Gastrocnemius medialis (tissue), 4 donors: ENCODE data around the gene IFNK. TPM values are rescaled to one million over a fixed set of nuclear protein-coding genes. Genes with fewer than 3 reads are reported as not detected.
"Not testable (repeated sequence)": the region's sequence is repeated elsewhere in the genome, so short reads cannot be mapped to it uniquely, and the experiment has no call there.

Source experiments
- ATAC-seq, 2 donors: fragments of 150-250 bp; one replicate each; pipeline ENCODE4 v1.9.1; 2016
- DNase-seq, 2 donors: peaks; one replicate each; pipeline ENCODE4 v3.0.0-alpha.2; 2019
- H3K27ac ChIP-seq, 4 donors: fragments of 200-600 bp; sonication (generic); 1 replicate in 1 of 4; 2 replicates in 3 of 4; pipeline ENCODE4 v1.5.1; 2016 to 2018; ENCODE audit warnings: mild to moderate bottlenecking in 2 of 4, moderate library complexity in 1 of 4
- H3K27me3 ChIP-seq, 3 donors: fragments of 200-600 bp; sonication (generic) in 2 of 3; 1 replicate in 1 of 3; 2 replicates in 2 of 3; pipeline versions ENCODE4 v1.5.1 to v1.6.0; 2016 to 2019; ENCODE audit warnings: mild to moderate bottlenecking in 1 of 3, moderate library complexity in 1 of 3
- H3K36me3 ChIP-seq, 2 donors: fragments of 200-600 bp; sonication (generic) in 1 of 2; one replicate each; pipeline ENCODE4 v1.5.1; 2017 to 2018
- H3K4me1 ChIP-seq, 2 donors: fragments of 200-600 bp; sonication (generic) in 1 of 2; one replicate each; pipeline ENCODE4 v1.5.1; 2016 to 2017; ENCODE audit warnings: mild to moderate bottlenecking in 2 of 2
- H3K4me3 ChIP-seq, 4 donors: fragments of 200-600 bp; sonication (generic) in 3 of 4; 1 replicate in 1 of 4; 2 replicates in 3 of 4; pipeline ENCODE4 v1.5.1; 2016 to 2019; ENCODE audit warnings: mild to moderate bottlenecking in 2 of 4
- H3K9me3 ChIP-seq, 3 donors: fragments of 200-600 bp; sonication (generic) in 2 of 3; 1 replicate in 1 of 3; 2 replicates in 2 of 3; pipeline ENCODE4 v1.5.1; 2016 to 2019
- POLR2A ChIP-seq, 2 donors: fragments of 450-650 bp; IDR thresholded peaks; one replicate each; pipeline ENCODE4 v1.6.1; 2017; ENCODE audit warnings: antibody characterized with exemption in 2 of 2, mild to moderate bottlenecking in 2 of 2, moderate library complexity in 2 of 2
- in situ Hi-C, 4 donors: fragments of 200-750 bp; cut with MboI; loops; one replicate each; pipeline versions ENCODE4 v1.15.0 to v1.8.0; 2017; ENCODE audit warnings: low sequenced_read_pairs in 4 of 4
- intact Hi-C: fragments of 100-400 bp; cut with DNase I; formaldehyde crosslinking; loops from one replicate; pipeline ENCODE4 v1.15.1; 2023; ENCODE audit warnings: low total_unique reads
- total RNA-seq, 4 donors: library from RNA; depleted of rRNA; stranded (reverse); fragments of >200 nt; gene quantifications; one replicate each; pipeline versions ENCODE4 v1.1.0 to v1.2.3, GENCODE V29; 2016
- TF ChIP-seq, protein P1 (sequence below), 5 experiments: fragments of 450-650 bp in 3 of 5; fragments of 200-600 bp in 2 of 5; sonication (generic) in 2 of 5; IDR thresholded peaks in 4 of 5; conservative IDR thresholded peaks in 1 of 5; 1 replicate in 4 of 5; 2 replicates in 1 of 5; pipeline ENCODE4 v1.5.1; 2016 to 2019; ENCODE audit warnings: antibody characterized with exemption in 5 of 5, mild to moderate bottlenecking in 3 of 5, moderate library complexity in 3 of 5

IFNK gene
- total RNA-seq, 4 donors from 2014 or later = not detected

DNA sequence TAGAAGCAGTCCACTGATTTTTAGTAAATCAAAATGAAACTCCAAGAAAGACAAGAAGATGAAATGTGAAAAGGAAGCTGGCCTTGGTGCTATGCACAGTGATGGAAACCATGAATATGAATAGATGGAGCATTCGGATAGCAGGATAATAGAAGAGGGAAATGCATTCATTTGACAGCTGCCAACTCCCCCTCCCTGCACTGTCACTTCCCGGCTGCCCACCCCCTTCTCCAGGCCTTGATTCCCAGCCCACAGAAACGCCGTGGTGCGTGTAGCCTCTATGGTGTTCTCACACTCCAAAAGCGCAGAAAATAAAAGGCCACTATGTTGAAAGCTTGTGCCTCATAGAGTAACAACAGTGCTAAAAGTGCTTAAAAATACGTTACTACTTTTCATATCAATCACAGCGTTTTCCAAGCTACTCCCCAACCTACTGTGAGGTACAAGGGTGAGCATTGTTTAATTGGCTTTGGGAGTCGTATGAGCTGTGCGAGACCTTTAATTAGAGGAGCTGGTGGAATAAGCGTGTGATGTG is 26.1 kb upstream of the IFNK start:
- intact Hi-C loops = no loop called here

DNA sequence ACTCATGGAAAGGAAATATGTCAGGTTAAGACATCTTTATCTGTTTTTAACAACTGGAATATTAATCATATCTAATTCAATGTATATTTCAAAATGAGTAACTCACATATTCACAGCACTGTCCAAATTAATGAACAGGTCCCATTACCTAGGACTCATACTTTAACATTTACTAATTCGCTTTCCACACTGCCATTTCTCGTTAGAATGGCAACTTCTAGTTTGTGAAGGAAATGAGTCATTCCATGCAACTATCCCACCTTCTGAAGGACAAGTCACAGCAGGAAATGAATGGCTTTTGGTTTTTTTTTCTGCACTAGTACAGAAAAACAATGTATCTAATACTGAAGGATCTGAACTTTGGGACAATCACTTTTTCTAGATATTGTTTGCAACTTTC is 24.6 kb upstream of the IFNK start:
- Histone ChIP-seq H3K27me3 (no peaks in the 10 kb centered on the region), H3K4me1 (peaks cover 10 to 11% of the 10 kb centered on the region in 2 donors), H3K27ac (no peak overlapping the region), H3K9me3 (no peaks in the 10 kb centered on the region), H3K36me3 (no peaks in the 10 kb centered on the region), H3K4me3 (no peak overlapping the region)
- intact Hi-C loops = no loop called here
- no peak for ATAC-seq
- in situ Hi-C loops = no loop called here
- TF ChIP-seq POLR2A (IDR thresholded peaks at IDR 0.05) = no peak
- TF ChIP-seq, protein P1, sequence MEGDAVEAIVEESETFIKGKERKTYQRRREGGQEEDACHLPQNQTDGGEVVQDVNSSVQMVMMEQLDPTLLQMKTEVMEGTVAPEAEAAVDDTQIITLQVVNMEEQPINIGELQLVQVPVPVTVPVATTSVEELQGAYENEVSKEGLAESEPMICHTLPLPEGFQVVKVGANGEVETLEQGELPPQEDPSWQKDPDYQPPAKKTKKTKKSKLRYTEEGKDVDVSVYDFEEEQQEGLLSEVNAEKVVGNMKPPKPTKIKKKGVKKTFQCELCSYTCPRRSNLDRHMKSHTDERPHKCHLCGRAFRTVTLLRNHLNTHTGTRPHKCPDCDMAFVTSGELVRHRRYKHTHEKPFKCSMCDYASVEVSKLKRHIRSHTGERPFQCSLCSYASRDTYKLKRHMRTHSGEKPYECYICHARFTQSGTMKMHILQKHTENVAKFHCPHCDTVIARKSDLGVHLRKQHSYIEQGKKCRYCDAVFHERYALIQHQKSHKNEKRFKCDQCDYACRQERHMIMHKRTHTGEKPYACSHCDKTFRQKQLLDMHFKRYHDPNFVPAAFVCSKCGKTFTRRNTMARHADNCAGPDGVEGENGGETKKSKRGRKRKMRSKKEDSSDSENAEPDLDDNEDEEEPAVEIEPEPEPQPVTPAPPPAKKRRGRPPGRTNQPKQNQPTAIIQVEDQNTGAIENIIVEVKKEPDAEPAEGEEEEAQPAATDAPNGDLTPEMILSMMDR (IDR thresholded peaks at IDR 0.05 in 4 of 5, conservative IDR thresholded peaks at IDR 0.05 in 1 of 5) = no peak
- DNase-seq = no peak

More for the DNA sequence above, 26.1 kb upstream of the IFNK start:
- Histone ChIP-seq H3K27me3 (no peaks in the 10 kb centered on the region), H3K9me3 (no peaks in the 10 kb centered on the region), H3K27ac (no peak overlapping the region), H3K36me3 (no peaks in the 10 kb centered on the region), H3K4me3 (no peak overlapping the region), H3K4me1 (peaks cover 10 to 11% of the 10 kb centered on the region in 2 donors)
- TF ChIP-seq POLR2A (IDR thresholded peaks at IDR 0.05) = no peak
- TF ChIP-seq, protein P1 (IDR thresholded peaks at IDR 0.05 in 4 of 5, conservative IDR thresholded peaks at IDR 0.05 in 1 of 5) = no peak
- ATAC-seq (no peak), DNase-seq (no peak)
- in situ Hi-C loops = no loop called here

DNA sequence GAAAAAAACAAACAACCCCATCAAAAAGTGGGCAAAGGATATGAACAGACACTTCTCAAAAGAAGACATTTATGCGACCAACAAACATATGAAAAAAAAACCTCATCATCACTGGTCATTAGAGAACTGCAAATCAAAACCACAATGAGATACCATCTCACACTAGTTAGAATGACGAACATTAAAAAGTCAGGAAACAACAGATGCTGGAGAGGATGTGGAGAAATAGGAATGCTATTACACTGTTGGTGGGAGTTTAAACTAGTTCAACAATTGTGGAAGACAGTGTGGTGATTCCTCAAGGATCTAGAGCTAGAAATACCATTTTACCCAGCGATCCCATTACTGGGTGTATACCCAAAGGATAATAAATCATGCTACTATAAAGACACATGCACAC is 23.2 kb upstream of the IFNK start:
- H3K4me1 ChIP-seq, H3K4me3 ChIP-seq, H3K9me3 ChIP-seq, H3K36me3 ChIP-seq, ATAC-seq, H3K27ac ChIP-seq, in situ Hi-C loops, DNase-seq, intact Hi-C loops, H3K27me3 ChIP-seq: not testable (repeated sequence)

DNA sequence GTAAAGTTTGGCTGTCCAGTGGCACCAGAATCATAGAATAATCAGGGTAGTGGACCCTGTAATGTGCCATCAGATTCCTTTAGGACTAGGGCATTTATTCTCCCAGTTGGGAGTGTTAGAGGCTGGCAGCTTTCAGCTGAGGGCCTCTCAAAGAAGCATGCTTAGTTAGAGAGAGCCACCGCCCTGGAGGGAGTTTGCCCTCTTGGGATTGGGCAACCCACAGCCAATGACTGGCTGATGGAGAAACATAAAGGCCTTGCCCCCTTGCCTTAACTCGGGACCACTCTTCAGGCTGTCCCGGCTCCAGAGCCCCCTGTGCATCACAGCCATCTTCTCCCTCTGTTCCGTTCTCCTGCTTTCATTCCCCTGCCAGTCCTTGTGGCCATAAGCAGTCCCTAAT is 20.5 kb upstream of the IFNK start:
- in situ Hi-C loops = no loop called here
- Histone ChIP-seq H3K4me3 (no peak overlapping the region), H3K4me1 (no peaks in the 10 kb centered on the region), H3K27ac (no peak overlapping the region), H3K9me3 (no peaks in the 10 kb centered on the region), H3K27me3 (no peaks in the 10 kb centered on the region), H3K36me3 (no peaks in the 10 kb centered on the region)
- no peak for TF ChIP-seq POLR2A (IDR thresholded peaks at IDR 0.05)
- TF ChIP-seq, protein P1 (IDR thresholded peaks at IDR 0.05 in 4 of 5, conservative IDR thresholded peaks at IDR 0.05 in 1 of 5) = no peak
- DNase-seq = no peak
- intact Hi-C loops = no loop called here
- ATAC-seq = no peak

DNA sequence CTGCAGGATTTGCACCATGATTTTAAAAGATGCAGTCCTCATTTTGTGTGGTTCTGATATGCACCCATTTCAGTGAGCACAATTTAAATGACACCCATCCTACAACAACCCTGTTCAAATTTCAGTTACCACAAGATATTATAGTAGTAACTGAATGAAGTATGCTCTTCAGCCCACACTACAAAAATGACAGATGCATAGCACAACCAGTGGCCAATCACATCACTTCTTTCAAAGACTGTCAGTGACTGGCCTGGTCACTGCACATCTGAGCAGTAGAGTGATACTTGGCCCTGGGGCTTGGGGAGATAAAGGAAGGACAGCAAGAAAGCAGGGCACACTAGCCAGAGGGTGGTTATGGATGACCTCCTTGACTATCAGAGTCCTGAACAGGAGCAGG is 19.8 kb upstream of the IFNK start:
- no peak for ATAC-seq
- Histone ChIP-seq H3K36me3 (no peaks in the 10 kb centered on the region), H3K4me3 (no peak overlapping the region), H3K4me1 (no peaks in the 10 kb centered on the region), H3K9me3 (no peaks in the 10 kb centered on the region), H3K27ac (no peak overlapping the region), H3K27me3 (no peaks in the 10 kb centered on the region)
- no peak for DNase-seq
- in situ Hi-C loops = no loop called here
- intact Hi-C loops = no loop called here
- TF ChIP-seq, protein P1 (IDR thresholded peaks at IDR 0.05 in 4 of 5, conservative IDR thresholded peaks at IDR 0.05 in 1 of 5) = no peak
- TF ChIP-seq POLR2A (IDR thresholded peaks at IDR 0.05) = no peak
